Nephron (organoid): ENCODE data around the gene ATAD2B.

Experiments
- H3K27ac Mint-ChIP-seq, 3 experiments: 2 replicates each; pipeline ENCODE4 v1.8.0; 2020; ENCODE audit warnings: mixed read lengths in 3 of 3, mild to moderate bottlenecking in 2 of 3, moderate library complexity in 1 of 3
- H3K27me3 Mint-ChIP-seq: 2 replicates; pipeline ENCODE4 v1.8.0; 2021; ENCODE audit warnings: low read depth, mild to moderate bottlenecking, moderate library complexity, mixed read lengths
- H3K36me3 Mint-ChIP-seq: 2 replicates; pipeline ENCODE4 v1.8.0; 2020; ENCODE audit warnings: low read depth, mixed read lengths
- H3K4me1 Mint-ChIP-seq: 2 replicates; pipeline ENCODE4 v1.8.0; 2020; ENCODE audit warnings: mixed read lengths
- H3K4me3 Mint-ChIP-seq, 3 experiments: 2 replicates each; pipeline ENCODE4 v1.8.0; 2020; ENCODE audit warnings: mild to moderate bottlenecking in 3 of 3, mixed read lengths in 3 of 3, moderate library complexity in 2 of 3
- H3K9me3 Mint-ChIP-seq: 2 replicates; pipeline ENCODE4 v1.8.0; 2020; ENCODE audit warnings: mixed read lengths
- TF ChIP-seq, protein P1 (sequence below), 3 experiments: fragments of 200-600 bp; sonication (generic); IDR thresholded peaks; one replicate each; pipeline ENCODE4 v1.5.0; 2021; ENCODE audit warnings: antibody characterized with exemption in 3 of 3; ENCODE audit not compliant: unreplicated experiment in 3 of 3

The ATAD2B gene

DNA sequence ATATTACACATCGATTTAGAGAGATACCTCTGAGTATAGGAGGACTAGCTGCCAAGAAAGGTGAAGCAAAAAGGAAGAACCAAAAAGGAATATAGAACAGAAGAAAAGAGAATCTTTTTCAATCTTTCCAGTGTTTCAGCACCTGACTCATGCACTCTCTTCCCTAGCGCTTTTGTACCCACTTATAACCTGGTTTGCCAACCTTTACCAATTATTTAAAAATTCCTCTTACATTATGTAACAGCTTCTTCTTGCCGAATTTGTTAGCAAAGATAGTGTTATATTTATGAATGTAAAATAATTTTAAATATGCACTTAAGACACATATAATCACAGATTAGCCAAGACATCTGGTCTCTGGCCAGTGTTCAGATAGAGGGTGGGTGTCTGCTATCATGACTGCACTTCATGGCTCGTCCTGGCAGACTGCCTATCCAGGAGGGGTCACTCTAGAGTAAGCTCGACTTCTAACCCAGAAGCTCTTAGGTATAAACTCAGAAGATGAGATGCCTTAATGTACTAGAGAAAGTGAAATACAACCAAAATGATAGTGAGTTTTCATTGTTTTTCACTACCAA, 122.9 kb downstream of the ATAD2B start:
- Mint-ChIP-seq H3K4me1 (peaks cover 12% of the 10 kb centered on the region), H3K9me3 (no peaks in the 10 kb centered on the region), H3K27ac (peak overlapping the region in 1 of 3 experiments; percentile 58), H3K36me3 (peaks cover 29% of the 10 kb centered on the region), H3K4me3 (no peak overlapping the region), H3K27me3 (no peaks in the 10 kb centered on the region)
- TF ChIP-seq, protein P1, sequence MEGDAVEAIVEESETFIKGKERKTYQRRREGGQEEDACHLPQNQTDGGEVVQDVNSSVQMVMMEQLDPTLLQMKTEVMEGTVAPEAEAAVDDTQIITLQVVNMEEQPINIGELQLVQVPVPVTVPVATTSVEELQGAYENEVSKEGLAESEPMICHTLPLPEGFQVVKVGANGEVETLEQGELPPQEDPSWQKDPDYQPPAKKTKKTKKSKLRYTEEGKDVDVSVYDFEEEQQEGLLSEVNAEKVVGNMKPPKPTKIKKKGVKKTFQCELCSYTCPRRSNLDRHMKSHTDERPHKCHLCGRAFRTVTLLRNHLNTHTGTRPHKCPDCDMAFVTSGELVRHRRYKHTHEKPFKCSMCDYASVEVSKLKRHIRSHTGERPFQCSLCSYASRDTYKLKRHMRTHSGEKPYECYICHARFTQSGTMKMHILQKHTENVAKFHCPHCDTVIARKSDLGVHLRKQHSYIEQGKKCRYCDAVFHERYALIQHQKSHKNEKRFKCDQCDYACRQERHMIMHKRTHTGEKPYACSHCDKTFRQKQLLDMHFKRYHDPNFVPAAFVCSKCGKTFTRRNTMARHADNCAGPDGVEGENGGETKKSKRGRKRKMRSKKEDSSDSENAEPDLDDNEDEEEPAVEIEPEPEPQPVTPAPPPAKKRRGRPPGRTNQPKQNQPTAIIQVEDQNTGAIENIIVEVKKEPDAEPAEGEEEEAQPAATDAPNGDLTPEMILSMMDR (IDR thresholded peaks at IDR 0.05; ENCODE audit: unreplicated experiment in 3 of 3), result no peak

DNA sequence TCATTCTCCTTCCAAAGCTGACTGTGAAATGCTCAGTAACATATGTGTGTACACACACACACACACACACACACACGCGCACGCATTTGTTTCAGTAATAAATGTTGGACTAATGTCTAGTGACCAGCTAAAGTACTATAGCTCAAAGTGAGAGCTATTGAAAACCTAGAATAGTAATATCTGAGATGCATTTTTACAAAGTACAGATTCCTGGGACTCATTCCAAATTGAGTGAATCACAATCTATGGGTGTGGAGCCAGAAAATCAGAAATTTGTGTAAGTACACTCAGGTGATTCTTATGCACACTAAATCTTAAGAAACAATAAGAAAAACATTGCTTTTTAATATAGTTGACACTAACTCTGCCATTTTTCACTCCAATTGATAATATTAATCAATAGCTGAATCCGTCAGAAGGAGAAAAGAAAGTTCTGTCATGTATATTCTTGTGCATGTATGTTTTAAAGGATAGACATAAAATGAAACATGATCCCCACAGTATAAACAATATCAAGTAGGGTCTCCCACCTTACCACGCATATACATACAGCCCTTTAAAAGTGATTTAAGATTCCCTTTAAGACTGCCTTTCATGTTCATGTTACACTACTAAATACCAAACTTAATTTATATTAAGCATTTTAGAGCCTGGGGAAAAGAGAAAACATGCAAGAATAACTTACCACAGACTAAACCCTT, 123.5 kb downstream of the ATAD2B start:
- TF ChIP-seq, protein P1 (IDR thresholded peaks at IDR 0.05; ENCODE audit: unreplicated experiment in 3 of 3), result no peak
- Mint-ChIP-seq H3K9me3 (no peaks in the 10 kb centered on the region), H3K27ac (peak overlapping the region in 1 of 3 experiments; percentile 9), H3K36me3 (peaks cover 29% of the 10 kb centered on the region), H3K4me3 (no peak overlapping the region), H3K27me3 (no peaks in the 10 kb centered on the region), H3K4me1 (peaks cover 12% of the 10 kb centered on the region)

DNA sequence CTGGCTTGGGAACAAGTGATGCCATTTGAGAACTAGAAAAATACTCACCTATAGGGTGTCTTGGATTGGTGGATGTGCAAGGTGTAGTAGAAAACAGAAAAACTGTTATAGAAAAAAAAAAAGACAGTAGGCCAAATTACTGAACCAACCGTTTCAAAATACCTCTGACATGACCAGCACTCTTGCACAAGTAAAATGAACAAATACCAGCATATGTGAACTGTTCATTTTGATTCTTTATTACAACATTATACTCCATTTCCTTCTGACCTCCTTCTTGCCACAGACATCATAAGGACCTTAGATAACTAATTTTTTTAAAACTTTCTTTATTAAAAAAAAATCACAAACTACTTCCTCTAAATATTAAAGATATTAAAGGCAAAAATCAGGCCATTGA, 125.5 kb downstream of the ATAD2B start:
- TF ChIP-seq, protein P1 (IDR thresholded peaks at IDR 0.05; ENCODE audit: unreplicated experiment in 3 of 3), result no peak
- no peak overlapping the region for H3K27ac Mint-ChIP-seq
- peaks cover 12% of the 10 kb centered on the region for H3K4me1 Mint-ChIP-seq
- no peaks in the 10 kb centered on the region for H3K27me3 Mint-ChIP-seq
- H3K9me3 Mint-ChIP-seq, result no peaks in the 10 kb centered on the region
- H3K36me3 Mint-ChIP-seq, result peaks cover 26% of the 10 kb centered on the region
- H3K4me3 Mint-ChIP-seq, result no peak overlapping the region

DNA sequence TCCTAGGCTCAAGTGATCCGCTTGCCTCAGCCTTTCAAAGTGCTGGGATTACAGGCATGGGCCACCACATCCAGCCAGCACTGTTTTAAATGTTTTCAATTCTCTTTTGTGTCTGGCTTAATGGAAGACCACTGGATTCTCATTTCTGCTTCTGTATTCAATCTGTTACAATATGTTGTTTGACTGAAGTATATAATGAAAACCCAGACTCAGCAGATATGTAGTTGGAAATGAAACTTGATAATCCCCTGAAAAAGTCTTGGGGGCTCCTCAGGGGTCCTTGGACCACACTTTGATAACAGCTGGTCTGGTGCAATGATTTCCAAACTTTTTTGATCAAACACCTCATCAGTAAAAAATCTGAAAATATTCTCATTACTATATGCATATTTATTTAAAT, 132.7 kb downstream of the ATAD2B start:
- Mint-ChIP-seq H3K4me1 (no peaks in the 10 kb centered on the region), H3K27me3 (no peaks in the 10 kb centered on the region), H3K4me3 (no peak overlapping the region), H3K36me3 (peaks cover 19% of the 10 kb centered on the region), H3K27ac (no peak overlapping the region), H3K9me3 (no peaks in the 10 kb centered on the region)
- TF ChIP-seq, protein P1 (IDR thresholded peaks at IDR 0.05; ENCODE audit: unreplicated experiment in 3 of 3), result no peak

DNA sequence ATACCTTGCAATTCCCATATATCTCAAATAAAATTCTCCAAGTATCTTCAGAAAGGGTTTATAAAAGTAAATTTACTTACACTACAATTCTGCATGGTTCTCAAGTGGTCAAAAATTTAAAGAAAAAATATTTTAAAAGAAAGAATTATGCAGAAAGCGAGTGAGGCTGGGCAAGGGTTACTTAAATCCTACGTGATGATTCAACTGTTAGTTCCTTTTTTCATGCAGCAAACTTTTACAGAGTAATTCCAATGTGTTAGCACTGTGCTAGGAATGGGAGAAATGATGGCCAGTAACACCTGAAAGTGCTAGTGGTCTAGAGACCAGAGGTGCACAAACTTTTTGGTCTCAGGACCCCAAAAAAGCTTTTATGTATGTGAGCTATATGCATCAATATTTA, 133.4 kb downstream of the ATAD2B start:
- H3K27me3 Mint-ChIP-seq, result no peaks in the 10 kb centered on the region
- no peaks in the 10 kb centered on the region for H3K9me3 Mint-ChIP-seq
- H3K4me1 Mint-ChIP-seq, result no peaks in the 10 kb centered on the region
- H3K36me3 Mint-ChIP-seq, result peaks cover 26% of the 10 kb centered on the region
- no peak overlapping the region for H3K4me3 Mint-ChIP-seq
- TF ChIP-seq, protein P1 (IDR thresholded peaks at IDR 0.05; ENCODE audit: unreplicated experiment in 3 of 3), result no peak
- H3K27ac Mint-ChIP-seq, result no peak overlapping the region

DNA sequence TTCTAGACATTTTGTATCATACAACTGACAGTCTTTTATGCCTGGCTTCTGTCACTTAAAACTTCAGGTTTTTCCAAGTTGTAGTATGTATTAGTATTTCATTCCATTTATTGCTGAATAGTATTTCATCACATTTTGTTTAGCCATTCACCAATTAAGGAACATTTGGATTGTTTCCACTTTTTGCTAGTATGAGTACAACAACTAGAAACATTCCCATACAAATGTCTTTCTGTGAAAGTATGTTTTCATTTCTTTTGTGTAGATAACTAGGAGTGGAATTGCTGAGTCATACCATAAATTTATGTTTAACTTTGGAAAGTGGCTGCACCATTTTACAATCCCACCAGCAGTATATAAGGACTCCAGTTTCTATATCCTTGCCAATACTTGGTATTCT, 135.9 kb downstream of the ATAD2B start:
- Mint-ChIP-seq H3K4me3 (no peak overlapping the region), H3K4me1 (no peaks in the 10 kb centered on the region), H3K9me3 (no peaks in the 10 kb centered on the region), H3K36me3 (peaks cover 31% of the 10 kb centered on the region), H3K27me3 (no peaks in the 10 kb centered on the region), H3K27ac (no peak overlapping the region)
- TF ChIP-seq, protein P1 (IDR thresholded peaks at IDR 0.05; ENCODE audit: unreplicated experiment in 3 of 3), result no peak
